Natural killer cell (primary cell): ENCODE measurements around the gene TBC1D22A. TPM values are rescaled to one million over a fixed set of nuclear protein-coding genes. Genes with fewer than 3 reads are reported as not detected.

ENCODE experiments used
- ATAC-seq, 3 donors: fragments of 150-1000 bp in 2 of 3; fragments of 200-7000 bp in 1 of 3; cut with Tn5 transposase; 1 replicate in 1 of 3; 2 replicates in 2 of 3; pipeline ENCODE4 v1.10.0; 2021; ENCODE audit warnings: mild to moderate bottlenecking in 2 of 3, moderate library complexity in 2 of 3
- DNase-seq, 2 donors: peaks; one replicate each; pipeline versions ENCODE4 v3.0.0 to v3.0.0-alpha.2; 2013 to 2021; ENCODE audit warnings: mixed read lengths in 1 of 2
- H3K27ac ChIP-seq: one replicate; pipeline ENCODE4 v1.5.1; 2013; ENCODE audit warnings: mild to moderate bottlenecking, low read length
- H3K27me3 ChIP-seq: one replicate; pipeline ENCODE4 v1.6.1; 2013; ENCODE audit warnings: low read length; ENCODE audit not compliant: control insufficient read depth, insufficient read depth
- H3K36me3 ChIP-seq: one replicate; pipeline ENCODE4 v1.6.1; 2013; ENCODE audit warnings: low read length; ENCODE audit not compliant: control insufficient read depth, insufficient read depth
- H3K4me1 ChIP-seq: one replicate; pipeline ENCODE4 v1.6.1; 2013; ENCODE audit warnings: low read length; ENCODE audit not compliant: control insufficient read depth, insufficient read depth
- H3K4me3 ChIP-seq: one replicate; pipeline ENCODE4 v1.5.1; 2013; ENCODE audit warnings: low read length
- H3K9me3 ChIP-seq: one replicate; pipeline ENCODE4 v1.6.1; 2013; ENCODE audit warnings: low read length; ENCODE audit not compliant: control insufficient read depth, insufficient read depth
- H3K27ac Mint-ChIP-seq, 2 donors: one replicate each; pipeline ENCODE4 v1.8.0; 2022; ENCODE audit warnings: mild to moderate bottlenecking in 2 of 2, mixed read lengths in 2 of 2, moderate library complexity in 1 of 2
- H3K27me3 Mint-ChIP-seq, 2 donors: one replicate each; pipeline ENCODE4 v1.8.0; 2022; ENCODE audit warnings: low read depth in 2 of 2, mixed read lengths in 2 of 2
- H3K36me3 Mint-ChIP-seq: one replicate; pipeline ENCODE4 v1.8.0; 2022; ENCODE audit warnings: mixed read lengths
- H3K4me1 Mint-ChIP-seq, 2 donors: one replicate each; pipeline ENCODE4 v1.8.0; 2022; ENCODE audit warnings: mixed read lengths in 2 of 2
- H3K4me3 Mint-ChIP-seq: one replicate; pipeline ENCODE4 v1.8.0; 2022; ENCODE audit warnings: mild to moderate bottlenecking, moderate library complexity, mixed read lengths
- H3K9me3 Mint-ChIP-seq, 2 donors: one replicate each; pipeline ENCODE4 v1.8.0; 2022; ENCODE audit warnings: mixed read lengths in 2 of 2
- CTCF ChIP-seq: fragments of 200-600 bp; IDR thresholded peaks from one replicate; pipeline ENCODE4 v1.8.0; 2022; ENCODE audit warnings: antibody characterized with exemption
- WGBS: methylation state at CpG from one replicate; pipeline ENCODE4 v1.1.7; 2013; ENCODE audit warnings: missing lambda C conversion rate; ENCODE audit not compliant: insufficient coverage; 5-methylcytosine and 5-hydroxymethylcytosine counted together
- intact Hi-C: fragments of 100-400 bp; cut with micrococcal nuclease; formaldehyde crosslinking; loops from one replicate; pipeline ENCODE4 v1.14.2; 2022
- total RNA-seq, 4 donors: library from RNA; stranded (reverse); fragments of 120-200 nt in 1 of 4; gene quantifications; one replicate each; pipeline versions ENCODE4 v1.2.3 to v1.2.4, GENCODE V29; 2013 to 2022

The TBC1D22A gene
- total RNA-seq, 3 donors from 2014 or later (not counting 1 experiment from before 2014, with no cell fraction given): 47.4 to 53.7 (median 53.2) TPM

DNA sequence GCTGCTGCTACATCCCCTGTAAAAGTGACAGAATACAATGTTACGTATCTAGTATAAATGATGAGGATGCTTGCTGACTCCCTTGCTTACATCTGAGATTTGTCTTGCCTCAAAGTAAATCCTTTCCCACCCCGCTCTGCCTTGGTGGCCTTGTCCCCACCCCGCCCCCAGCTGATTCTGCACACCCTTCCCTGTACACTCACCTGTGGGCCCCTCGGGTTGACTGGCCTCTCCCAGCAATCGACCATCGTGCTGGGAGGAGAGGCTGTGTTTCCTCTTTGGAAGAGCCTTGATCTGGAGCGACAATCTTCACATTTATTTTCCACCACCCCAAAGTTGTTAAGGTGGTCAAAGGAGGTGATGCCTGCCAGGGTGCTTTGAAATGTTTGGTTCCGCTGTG is 249.4 kb downstream of the TBC1D22A start:
- no peak for DNase-seq
- 100% methylated on average over 5 of the region's 8 CpGs for WGBS
- H3K9me3 ChIP-seq: no peaks in the 10 kb centered on the region
- H3K4me3 Mint-ChIP-seq: no peak overlapping the region
- H3K27me3 Mint-ChIP-seq: no peaks in the 10 kb centered on the region
- H3K4me3 ChIP-seq: no peak overlapping the region
- H3K27ac Mint-ChIP-seq: no peak overlapping the region
- no peak for ATAC-seq
- intact Hi-C loops: no loop called here
- H3K36me3 ChIP-seq: peaks cover 13% of the 10 kb centered on the region
- TF ChIP-seq CTCF: no peak
- no peaks in the 10 kb centered on the region for H3K36me3 Mint-ChIP-seq
- no peaks in the 10 kb centered on the region for H3K27me3 ChIP-seq
- H3K9me3 Mint-ChIP-seq: no peaks in the 10 kb centered on the region
- no peak overlapping the region for H3K27ac ChIP-seq
- peaks cover 10% of the 10 kb centered on the region for H3K4me1 ChIP-seq
- peaks cover 37 to 52% of the 10 kb centered on the region in 2 donors for H3K4me1 Mint-ChIP-seq

GRCh38 chr22:47012589-47013370 is 250.3 kb downstream of the TBC1D22A start:
- H3K4me1 ChIP-seq: peaks cover 10% of the 10 kb centered on the region
- Mint-ChIP-seq H3K9me3 (no peaks in the 10 kb centered on the region), H3K27ac (peak overlapping the region in 1 of 2 donors; percentile 37), H3K4me1 (peaks cover 42 to 57% of the 10 kb centered on the region in 2 donors), H3K36me3 (no peaks in the 10 kb centered on the region), H3K4me3 (no peak overlapping the region), H3K27me3 (no peaks in the 10 kb centered on the region)
- H3K27ac ChIP-seq: no peak overlapping the region
- no peaks in the 10 kb centered on the region for H3K27me3 ChIP-seq
- no peak for TF ChIP-seq CTCF
- 84% methylated on average over 20 of the region's 20 CpGs for WGBS
- DNase-seq (no peak), ATAC-seq (peak in 1 of 3 donors; percentile 48)
- H3K4me3 ChIP-seq: no peak overlapping the region
- no peaks in the 10 kb centered on the region for H3K9me3 ChIP-seq
- intact Hi-C loops: no loop called here
- H3K36me3 ChIP-seq: peaks cover 13% of the 10 kb centered on the region

- WGBS: 94% methylated on average over 23 of the region's 23 CpGs
- Histone ChIP-seq H3K9me3 (no peaks in the 10 kb centered on the region), H3K27ac (no peak overlapping the region), H3K27me3 (no peaks in the 10 kb centered on the region), H3K4me3 (no peak overlapping the region), H3K4me1 (peaks cover 10% of the 10 kb centered on the region), H3K36me3 (peaks cover 11% of the 10 kb centered on the region)
- peaks cover 45 to 67% of the 10 kb centered on the region in 2 donors for H3K4me1 Mint-ChIP-seq
- intact Hi-C loops: no loop called here
- H3K27ac Mint-ChIP-seq: peak overlapping the region in 1 of 2 donors; percentile 37
- DNase-seq: no peak
- TF ChIP-seq CTCF: no peak
- H3K4me3 Mint-ChIP-seq: no peak overlapping the region
- no peaks in the 10 kb centered on the region for H3K36me3 Mint-ChIP-seq
- no peaks in the 10 kb centered on the region for H3K27me3 Mint-ChIP-seq
- ATAC-seq: no peak
- no peaks in the 10 kb centered on the region for H3K9me3 Mint-ChIP-seq
Measured at GRCh38 chr22:47013861-47014635, 251.6 kb downstream of the TBC1D22A start.
